HG02981 (cell line): ENCODE data around the gene SLC22A13.
"Not testable (repeated sequence)": the region's sequence is repeated elsewhere in the genome, so short reads cannot be mapped to it uniquely, and the experiment has no call there.

Source experiments
- ATAC-seq: cut with Tn5 transposase; IDR thresholded peaks from one replicate; pipeline ENCODE4 v1.9.1; 2021; ENCODE audit warnings: mild to moderate bottlenecking, moderate library complexity; ENCODE audit not compliant: unreplicated experiment

Gene SLC22A13, protein sequence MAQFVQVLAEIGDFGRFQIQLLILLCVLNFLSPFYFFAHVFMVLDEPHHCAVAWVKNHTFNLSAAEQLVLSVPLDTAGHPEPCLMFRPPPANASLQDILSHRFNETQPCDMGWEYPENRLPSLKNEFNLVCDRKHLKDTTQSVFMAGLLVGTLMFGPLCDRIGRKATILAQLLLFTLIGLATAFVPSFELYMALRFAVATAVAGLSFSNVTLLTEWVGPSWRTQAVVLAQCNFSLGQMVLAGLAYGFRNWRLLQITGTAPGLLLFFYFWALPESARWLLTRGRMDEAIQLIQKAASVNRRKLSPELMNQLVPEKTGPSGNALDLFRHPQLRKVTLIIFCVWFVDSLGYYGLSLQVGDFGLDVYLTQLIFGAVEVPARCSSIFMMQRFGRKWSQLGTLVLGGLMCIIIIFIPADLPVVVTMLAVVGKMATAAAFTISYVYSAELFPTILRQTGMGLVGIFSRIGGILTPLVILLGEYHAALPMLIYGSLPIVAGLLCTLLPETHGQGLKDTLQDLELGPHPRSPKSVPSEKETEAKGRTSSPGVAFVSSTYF

DNA sequence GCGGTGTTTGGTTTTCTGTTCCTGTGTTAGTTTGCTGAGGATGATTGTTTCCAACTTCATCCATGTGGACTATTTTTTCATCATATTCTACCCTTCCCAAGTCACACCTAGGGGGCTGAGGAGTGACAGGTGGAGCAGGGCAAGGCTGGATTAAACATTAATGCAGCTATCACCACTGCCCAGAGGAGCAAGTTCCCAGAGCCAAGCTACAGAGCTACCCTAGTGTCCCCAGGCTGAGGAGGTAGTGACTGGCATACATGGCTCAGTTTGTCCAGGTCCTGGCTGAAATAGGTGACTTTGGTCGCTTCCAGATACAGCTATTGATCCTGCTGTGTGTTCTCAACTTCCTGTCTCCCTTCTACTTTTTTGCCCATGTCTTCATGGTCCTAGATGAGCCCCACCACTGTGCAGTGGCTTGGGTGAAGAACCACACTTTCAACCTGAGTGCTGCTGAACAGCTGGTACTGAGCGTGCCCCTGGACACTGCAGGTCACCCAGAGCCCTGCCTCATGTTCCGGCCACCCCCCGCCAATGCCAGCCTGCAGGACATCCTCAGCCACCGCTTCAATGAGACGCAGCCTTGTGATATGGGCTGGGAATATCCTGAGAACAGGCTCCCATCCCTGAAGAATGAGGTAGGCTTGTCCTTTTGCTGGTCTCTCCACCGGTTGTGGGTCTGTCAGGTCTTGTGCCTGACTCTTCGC, at the start of gene SLC22A13:
SLC22A13 (plus strand) TSS at position 209 of the 704 bp plus-strand sequence; CDS start at position 258, 49 bp downstream.
- no peak for ATAC-seq

DNA sequence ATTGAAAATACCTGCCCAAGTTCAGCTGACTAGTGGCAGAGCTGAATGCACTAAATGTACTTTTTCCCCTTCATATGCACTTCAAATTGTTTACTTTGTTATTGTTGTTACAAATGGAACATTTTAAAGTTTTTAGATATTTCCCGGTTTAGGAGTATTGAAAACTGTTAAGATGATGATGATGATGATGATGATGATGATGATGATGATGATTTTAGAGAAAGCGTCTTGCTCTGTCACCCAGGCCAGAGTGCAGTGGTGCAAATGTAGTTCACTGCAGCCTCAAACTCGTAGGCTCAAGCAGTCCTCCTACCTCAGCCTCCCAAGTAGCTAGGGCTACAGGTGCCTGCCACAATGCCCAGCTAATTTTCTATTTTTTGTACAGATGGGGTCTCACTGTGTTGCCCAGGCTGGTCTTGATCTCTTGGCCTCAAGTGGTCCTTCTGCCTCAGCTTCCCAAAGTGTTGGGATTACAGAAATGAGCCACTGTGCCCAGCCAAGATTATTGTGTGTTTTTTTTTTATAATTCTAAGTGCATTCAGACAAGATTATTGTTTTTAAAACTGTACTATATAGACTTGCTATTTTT, 45.9 kb upstream of the SLC22A13 start:
- no peak for ATAC-seq

DNA sequence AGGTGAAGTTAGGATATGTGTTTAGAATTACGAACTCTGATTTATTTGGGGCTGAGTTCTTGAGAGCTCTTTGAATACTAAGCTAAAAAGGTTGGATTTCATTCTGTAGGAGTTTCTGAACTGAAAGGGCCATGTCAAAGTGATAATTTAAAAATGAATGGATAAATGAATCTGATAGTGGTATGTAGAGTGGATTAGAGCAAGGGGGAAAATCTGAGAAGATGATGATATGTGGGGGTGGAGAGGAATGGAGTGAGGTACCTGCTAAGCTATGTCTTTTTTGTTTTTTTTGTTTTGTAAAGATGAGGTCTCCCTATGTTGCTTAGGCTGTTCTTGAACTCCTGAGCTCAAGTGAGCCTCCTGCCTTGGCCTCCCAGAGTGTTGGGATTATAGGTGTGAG, 44.6 kb upstream of the SLC22A13 start:
- no peak for ATAC-seq

DNA sequence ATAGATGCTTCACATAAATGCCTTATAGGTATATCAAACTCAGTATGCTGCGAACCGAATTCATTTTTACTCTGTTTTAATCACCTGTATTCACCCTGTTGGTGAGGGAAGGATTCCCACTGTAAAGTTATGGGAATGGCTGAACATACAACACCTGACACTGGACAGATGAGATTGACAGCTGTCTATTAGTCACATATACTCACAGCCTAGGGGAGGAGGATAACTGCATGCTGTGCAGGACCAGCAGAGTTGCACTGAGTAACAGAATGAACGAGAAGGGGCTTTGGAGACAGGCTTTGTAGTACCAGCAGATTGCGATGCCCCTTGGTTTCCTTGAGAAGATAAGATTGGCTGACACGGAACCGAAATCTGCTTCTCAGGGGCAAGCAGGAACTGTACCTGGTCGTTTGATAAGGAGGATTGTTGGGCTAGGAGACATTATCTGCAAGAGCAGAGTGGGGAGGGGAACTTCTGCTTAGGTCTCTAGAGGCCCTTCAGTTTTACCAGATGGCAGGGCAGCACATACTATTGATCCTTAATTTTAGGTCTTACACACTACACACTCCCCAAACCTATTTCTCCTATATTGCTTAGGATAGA, 43.5 kb upstream of the SLC22A13 start:
- ATAC-seq, result no peak

DNA sequence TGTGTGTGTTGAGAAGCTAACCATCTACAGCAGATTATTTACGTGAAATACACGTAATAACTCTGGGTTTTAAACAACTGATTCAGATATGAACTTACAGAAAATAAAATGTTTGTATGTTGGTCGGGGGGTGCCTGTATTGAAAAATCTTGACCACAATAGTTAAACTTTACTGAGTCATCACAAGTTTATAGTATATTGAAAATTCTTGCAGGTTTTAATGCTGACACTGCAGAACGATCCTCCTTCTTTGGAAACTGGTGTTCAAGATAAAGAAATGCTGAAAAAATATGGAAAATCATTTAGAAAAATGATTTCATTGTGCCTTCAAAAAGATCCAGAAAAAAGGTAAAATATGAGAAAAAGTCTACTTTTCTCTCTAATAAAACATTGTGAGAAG, 41.3 kb upstream of the SLC22A13 start:
- no peak for ATAC-seq

DNA sequence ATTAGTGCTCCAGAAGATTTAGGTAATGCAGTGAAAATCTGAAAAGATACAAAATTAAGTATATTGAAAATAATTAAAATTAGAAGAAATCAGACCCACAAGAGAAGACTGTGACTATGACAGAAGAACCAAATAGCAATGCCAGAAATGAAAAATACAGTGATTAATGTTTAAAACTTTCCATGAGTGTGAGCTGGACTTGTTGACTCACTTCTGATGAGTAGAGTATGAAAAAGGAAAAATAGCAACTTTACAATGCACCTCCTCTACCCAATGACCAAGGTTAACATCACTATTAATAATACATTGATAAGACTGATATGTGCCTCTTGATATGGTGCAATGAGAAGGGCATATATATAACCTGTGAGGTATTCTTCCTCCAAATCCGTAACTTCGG, 39.3 kb upstream of the SLC22A13 start:
- no peak for ATAC-seq

DNA sequence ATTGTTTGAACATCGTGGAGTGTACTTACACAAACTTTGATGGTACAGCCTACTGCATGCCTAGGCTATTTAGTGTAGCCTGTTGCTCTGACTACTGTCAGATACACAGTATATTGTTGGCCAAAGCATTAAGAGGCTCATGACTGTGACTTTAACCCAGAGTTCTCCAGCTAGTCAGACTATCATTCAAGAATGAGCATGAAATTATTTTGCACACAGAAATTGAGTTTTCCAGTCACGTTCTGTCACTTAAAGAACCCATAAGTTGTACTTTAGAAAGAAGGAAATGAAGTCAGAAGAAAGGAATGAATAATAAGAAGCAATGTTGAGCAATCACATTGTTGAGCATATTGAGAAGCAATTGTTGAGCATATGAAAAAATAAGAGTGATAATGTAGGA, 37.6 kb upstream of the SLC22A13 start:
- no peak for ATAC-seq

DNA sequence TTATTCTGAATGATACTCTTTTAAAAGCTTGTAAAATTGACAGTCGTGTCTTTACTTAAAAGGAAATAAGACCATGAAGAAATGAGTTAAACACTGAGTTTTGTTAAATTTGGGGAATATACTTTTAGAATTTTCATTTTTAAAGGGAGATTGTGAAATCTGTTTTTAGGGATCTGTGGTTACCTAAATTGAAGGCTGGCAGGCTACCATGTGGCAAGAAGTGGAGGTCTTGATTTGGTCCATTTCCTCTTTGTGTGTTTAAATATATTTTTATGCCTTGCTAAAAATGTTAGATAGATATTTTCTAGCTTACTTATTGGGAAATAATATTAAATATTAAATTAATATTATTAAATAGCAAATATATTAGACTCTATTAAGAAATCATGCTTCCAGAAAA, 36.6 kb upstream of the SLC22A13 start:
- no peak for ATAC-seq

DNA sequence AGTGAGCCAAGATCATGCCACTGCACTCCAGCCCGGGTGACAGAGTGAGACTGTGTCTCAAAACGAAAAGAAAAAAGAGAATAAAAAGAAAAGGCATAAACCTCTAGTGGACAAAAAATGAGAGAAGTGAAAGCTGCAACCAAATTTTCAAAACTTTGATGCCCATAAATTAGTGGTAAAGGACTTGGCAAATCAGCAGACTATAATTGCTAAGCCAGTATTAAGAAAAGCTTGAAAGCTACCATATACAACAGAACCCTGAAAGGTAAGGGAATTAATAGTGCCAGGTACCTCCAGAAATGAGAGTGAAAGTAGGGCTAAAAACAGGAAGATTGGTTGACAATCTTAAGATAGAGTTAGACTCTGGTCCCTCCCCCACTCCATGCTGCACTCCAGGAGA, 32.9 kb upstream of the SLC22A13 start:
- no peak for ATAC-seq

DNA sequence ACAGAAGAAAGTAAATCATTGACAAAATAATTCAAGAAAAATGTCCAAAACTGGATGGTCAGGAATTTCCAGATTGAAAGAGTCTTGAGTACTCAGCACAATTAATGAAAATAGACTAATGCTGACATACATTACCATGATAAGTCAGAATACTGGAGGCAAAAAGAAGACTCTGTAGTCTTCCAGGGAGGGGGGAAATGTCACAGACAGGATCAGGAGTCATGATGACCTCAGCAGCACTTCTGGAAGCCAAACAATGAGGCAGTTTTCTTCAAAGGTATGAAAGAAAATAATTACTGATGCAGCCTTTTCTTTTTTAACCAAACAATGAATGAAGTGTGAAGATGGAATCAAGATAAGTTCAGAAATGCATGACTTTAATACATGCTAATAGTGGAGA, 30.1 kb upstream of the SLC22A13 start:
- no peak for ATAC-seq

DNA sequence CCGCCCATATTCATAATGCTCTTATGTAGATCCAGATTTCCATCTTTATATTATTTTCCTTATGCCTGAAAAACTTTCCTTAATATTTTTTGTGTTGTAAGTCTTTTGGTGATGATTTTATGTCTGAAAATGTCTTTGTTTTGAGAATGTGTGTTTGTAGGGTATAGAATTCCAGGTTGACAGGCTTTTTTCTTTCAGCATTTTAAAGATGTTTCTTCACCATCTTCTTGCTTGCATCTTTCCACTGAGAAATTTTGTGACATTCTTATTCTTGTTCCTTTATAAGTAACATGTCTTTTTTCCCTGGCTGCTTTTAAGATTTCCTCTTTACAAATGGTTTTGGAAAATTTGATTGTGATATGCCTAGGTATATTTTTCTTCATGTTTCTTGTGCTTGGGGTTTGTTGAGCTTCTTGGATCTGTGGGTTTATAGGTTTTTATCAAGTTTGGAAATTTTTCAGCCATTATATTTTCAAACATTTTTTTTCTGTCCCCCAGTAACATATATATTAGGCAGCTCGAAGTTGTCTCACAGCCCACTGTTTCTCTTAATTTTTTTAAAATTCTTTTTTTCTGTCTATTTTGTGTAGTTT, 27.1 kb upstream of the SLC22A13 start:
- no peak for ATAC-seq

DNA sequence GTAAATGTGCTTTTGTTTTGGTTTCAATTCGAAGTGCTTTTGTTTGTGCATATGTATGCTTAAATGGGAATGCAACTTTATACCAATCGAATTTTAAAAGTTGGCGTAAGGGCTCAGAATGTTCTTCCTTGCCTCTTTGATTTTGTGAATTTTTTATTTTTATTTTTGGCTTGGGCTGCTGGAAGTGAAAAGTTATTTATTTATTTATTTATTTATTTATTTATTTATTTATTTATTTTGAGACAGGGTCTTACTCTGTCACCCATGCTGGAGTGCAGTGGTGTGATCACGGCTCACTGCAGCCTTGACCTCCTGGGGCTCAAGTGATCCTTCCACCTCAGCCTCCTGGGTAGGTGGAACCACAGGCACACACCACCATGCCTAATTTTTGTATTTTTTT, 22.8 kb upstream of the SLC22A13 start:
- not testable (repeated sequence) for ATAC-seq

DNA sequence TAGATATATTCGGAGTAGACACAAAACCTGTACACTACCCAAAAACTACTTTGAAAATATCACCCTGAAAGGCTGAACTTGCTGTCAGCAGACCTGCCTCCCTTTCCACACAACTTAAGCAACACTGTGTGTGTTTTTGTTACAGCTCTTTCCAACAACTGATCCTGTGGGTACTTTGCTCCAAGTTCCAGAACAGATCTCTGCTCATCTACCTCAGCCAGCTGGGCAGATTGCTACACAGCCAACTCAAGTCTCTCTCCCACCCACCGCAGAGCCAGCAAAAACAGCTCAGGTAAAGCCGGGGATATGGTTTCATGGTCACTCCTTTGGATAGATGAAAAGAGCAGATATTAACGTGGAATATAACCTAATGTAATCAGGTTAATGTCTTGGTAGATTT, 19.7 kb upstream of the SLC22A13 start:
- no peak for ATAC-seq

DNA sequence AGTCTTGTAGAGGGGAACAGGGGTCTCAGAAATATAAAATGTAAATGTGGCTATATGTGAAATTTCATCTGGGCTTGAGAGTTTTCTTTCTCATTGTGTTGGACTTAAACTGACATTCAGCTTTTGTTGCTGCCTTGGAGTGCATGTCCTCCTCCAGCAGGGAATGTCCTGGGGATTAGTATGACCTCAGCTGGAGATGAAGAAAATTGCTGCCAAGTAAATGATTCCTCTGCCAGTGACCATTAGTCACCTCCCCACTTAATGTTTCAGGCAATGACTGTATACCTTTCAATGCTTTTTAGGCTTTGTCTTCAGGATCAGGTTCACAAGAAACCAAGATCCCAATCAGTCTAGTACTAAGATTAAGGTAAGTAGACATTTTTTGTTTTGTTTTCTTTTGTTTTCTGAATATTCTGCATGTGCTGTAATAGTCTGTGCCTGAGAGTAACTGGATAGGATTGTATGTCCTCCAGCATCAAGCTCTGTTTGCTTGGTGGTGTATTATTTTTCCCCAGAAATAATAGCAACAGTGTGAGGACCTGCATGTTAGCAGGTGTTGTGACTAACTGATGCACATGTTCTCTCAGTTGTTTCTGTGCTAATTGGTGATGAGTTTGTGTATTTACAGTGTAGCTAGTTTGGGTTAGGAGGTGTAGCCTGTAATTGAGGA, 18.1 kb upstream of the SLC22A13 start:
- ATAC-seq, result no peak

DNA sequence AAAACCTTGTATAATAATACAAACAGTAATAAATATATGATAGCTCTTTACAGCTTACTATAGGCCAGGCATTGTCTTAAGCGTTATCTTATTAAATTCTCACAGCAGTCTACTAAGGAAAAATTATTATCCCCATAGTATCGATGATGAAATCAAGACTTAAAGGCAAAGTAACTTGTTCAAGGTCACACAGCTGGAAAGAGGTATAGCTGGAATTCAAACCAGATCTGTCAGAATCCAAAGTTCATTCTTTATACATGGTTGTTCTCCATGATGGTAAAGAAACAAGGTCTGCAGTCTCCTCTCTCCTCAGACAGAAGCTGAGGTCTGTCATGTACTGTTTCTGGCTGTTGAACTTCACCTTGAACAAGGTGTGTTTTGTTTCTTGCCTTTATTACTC, 15.4 kb upstream of the SLC22A13 start:
- no peak for ATAC-seq

DNA sequence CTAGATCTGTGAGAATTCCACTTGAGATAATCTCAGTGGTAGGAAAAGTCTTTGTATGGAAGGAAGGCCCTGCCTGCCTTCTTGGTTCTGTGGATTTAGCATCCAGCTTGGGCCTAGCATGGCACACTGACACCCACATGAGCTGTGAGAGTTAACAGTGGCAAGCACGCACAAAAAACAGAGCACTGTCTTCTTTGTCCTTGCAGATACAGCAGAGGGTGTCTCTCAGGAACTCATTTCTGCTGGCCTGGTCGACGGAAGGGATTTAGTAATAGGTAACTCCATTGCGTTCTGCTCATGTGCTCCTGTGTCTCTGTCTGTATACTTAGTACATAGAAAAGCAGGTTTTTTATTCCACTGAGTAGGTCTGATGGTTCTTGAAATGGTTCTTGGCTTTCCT, 14.4 kb upstream of the SLC22A13 start:
- no peak for ATAC-seq

DNA sequence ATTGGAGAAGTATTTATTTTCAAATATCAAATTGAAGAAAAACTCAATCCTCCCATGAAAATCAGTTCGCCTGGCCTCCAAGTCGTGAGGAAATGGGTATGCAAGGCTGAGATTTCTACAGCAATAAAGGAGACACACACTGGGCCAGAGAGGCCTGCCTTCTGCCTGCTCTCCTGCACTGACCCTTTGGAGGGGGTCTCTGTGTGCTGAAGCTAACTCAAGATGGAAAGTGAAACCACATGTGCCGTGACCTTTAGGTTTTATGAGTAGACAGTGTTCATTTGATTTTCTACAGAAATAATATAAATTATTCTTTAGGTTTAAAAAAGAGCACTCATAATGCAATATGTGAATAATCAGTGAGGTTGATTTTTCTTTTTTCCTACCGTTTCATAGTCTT, 11.9 kb upstream of the SLC22A13 start:
- ATAC-seq, result no peak

DNA sequence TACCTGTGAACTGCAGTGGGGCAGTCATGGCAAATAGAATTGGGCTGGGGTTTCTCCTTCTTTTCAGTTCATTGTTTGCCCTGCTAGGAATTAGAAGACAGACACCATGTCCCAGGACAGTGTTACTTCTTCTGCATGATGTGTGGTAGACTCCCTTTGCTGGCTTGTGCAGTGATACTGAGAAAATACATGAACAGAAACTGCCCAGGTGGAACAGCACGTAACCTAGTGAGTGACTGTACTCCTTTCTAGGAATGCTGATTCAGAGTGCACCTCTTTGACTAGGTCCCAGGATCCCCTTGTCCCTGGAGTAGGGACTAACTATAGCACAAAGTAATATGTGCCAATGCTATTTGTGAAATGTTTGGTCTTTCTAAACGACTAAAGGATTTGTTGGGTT, 10.7 kb upstream of the SLC22A13 start:
- ATAC-seq, result no peak

DNA sequence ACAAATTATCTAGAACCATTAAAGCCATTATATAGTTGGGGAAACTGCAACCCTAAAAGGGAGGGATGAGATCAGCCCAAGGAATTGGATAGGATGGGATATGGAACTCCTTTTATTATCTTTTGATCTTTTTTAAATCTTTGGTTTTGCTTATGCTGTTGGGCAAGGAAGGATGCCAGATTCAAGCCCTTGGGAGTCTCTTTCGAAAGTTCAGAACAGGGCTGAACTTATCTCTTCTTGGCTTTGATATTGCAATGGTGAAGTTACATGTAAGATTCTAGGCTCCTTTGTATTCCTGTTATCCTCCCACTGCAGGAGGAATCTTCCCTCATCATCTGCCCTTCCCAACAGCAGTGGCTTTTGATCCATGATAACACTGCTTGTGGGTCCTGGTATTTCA, 10.0 kb upstream of the SLC22A13 start:
- ATAC-seq, result no peak

DNA sequence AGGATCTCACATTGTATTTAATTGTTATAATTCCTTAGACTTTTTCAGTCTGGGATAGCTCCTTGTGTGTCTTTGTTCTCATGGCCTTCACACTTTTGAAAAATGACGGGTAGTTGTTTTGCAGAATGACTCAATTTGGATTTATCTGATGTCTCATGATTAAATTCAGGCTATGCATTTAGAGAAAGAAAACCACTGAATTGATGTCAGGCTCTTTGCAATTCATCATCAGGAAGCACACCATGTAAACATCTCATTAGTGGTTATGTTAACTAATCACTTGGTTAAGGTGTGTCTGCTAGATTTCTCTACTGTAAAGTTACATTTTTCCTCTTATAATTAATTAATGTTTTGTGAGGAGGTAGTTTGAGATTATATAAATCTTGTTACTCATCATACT, 8.0 kb upstream of the SLC22A13 start:
- ATAC-seq, result no peak
